Common myeloid progenitor, CD34-positive (primary cell): ENCODE measurements around the gene CSRP1.

Source experiments
- CTCF ChIA-PET: fragments of 350-600 bp; sonication (Branson Sonifier 250); formaldehyde crosslinking; loops from one replicate; lab custom pipeline; 2021; ENCODE audit warnings: antibody characterized with exemption; lab: Charles Lee
- POLR2A ChIA-PET: fragments of 350-600 bp; sonication (Branson Sonifier 250); formaldehyde crosslinking; loops from one replicate; lab custom pipeline; 2021; ENCODE audit warnings: antibody characterized with exemption; lab: Charles Lee
- DNase-seq, 3 donors: peaks; one replicate each; pipeline versions ENCODE4 v3.0.0 to v3.0.0-alpha.2; 2013
- H3K27ac ChIP-seq, 2 experiments: 1 replicate in 1 of 2; 2 replicates in 1 of 2; pipeline ENCODE4 v1.7.0; 2013; ENCODE audit warnings: inconsistent platforms in 2 of 2, low read length in 2 of 2, mild to moderate bottlenecking in 2 of 2, low read depth in 1 of 2, moderate library complexity in 1 of 2; ENCODE audit not compliant: severe bottlenecking in 2 of 2, insufficient read depth in 1 of 2, poor library complexity in 1 of 2
- H3K27me3 ChIP-seq, 5 experiments: replicated peaks in 2 of 5; 1 replicate in 3 of 5; 2 replicates in 2 of 5; pipeline versions ENCODE4 v1.6.1 to v1.7.0; 2013; ENCODE audit warnings: low read length in 4 of 5, mild to moderate bottlenecking in 2 of 5, moderate library complexity in 2 of 5, inconsistent platforms in 1 of 5; ENCODE audit not compliant: insufficient read depth in 5 of 5, control insufficient read depth in 4 of 5
- H3K36me3 ChIP-seq, 4 experiments: 1 replicate in 2 of 4; 2 replicates in 2 of 4; pipeline versions ENCODE4 v1.6.1 to v1.7.0; 2013; ENCODE audit warnings: low read length in 3 of 4, control low read depth in 1 of 4, mild to moderate bottlenecking in 1 of 4; ENCODE audit not compliant: control insufficient read depth in 4 of 4, insufficient read depth in 4 of 4
- H3K4me1 ChIP-seq, 4 experiments: 1 replicate in 3 of 4; 2 replicates in 1 of 4; pipeline versions ENCODE4 v1.6.1 to v1.7.1; 2013; ENCODE audit warnings: low read length in 3 of 4, mild to moderate bottlenecking in 3 of 4, control low read depth in 1 of 4, inconsistent platforms in 1 of 4, moderate library complexity in 1 of 4; ENCODE audit not compliant: control insufficient read depth in 4 of 4, insufficient read depth in 4 of 4; ENCODE audit errors: control extremely low read depth in 1 of 4
- H3K4me3 ChIP-seq, 7 experiments: 1 replicate in 4 of 7; 2 replicates in 3 of 7; pipeline versions ENCODE4 v1.5.1 to v1.7.0; 2013; ENCODE audit warnings: mild to moderate bottlenecking in 7 of 7, low read length in 6 of 7, moderate library complexity in 6 of 7, inconsistent platforms in 2 of 7, low read depth in 2 of 7, control low read depth in 1 of 7; ENCODE audit not compliant: insufficient read depth in 4 of 7, control insufficient read depth in 1 of 7; ENCODE audit errors: extremely low read depth in 1 of 7
- H3K9me3 ChIP-seq, 5 experiments: 1 replicate in 4 of 5; 2 replicates in 1 of 5; pipeline versions ENCODE4 v1.6.1 to v1.7.1; 2013; ENCODE audit warnings: low read length in 4 of 5, mild to moderate bottlenecking in 2 of 5, inconsistent platforms in 1 of 5, low read depth in 1 of 5, moderate library complexity in 1 of 5; ENCODE audit not compliant: control insufficient read depth in 4 of 5, insufficient read depth in 2 of 5; ENCODE audit errors: control extremely low read depth in 1 of 5
- WGBS: methylation state at CpG from one replicate; pipeline ENCODE4 v1.1.5; 2013; ENCODE audit not compliant: insufficient coverage; 5-methylcytosine and 5-hydroxymethylcytosine counted together

Gene CSRP1

DNA sequence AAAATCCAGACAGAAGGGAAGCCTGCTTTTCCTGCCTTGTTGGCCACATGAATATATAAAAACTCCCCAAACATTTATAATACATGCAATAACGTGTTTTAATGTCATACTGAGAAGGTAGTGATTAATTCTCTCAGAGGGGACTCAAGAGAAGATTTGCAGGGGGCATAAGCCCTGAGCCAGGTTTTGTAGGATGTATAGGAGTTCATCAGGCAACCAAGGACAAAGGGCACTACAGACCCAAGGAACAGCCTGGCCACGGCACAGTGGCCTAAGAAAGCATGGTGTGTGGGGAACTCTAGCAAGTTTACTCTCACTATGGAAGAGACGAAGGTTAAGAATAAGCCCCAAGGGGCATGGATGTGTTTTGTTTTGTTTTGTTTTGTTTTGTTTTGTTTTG lies 70.0 kb downstream of the CSRP1 start:
- 100% methylated on average over 2 of the region's 3 CpGs for WGBS
- POLR2A ChIA-PET = no interaction called here
- H3K4me3 ChIP-seq = no peak overlapping the region
- peaks cover 0 to 3% (median 0%) of the 10 kb centered on the region in 5 experiments for H3K27me3 ChIP-seq
- DNase-seq = no peak
- peaks cover 0 to 5% (median 3%) of the 10 kb centered on the region in 4 experiments for H3K4me1 ChIP-seq
- H3K36me3 ChIP-seq = no peaks in the 10 kb centered on the region
- no peak overlapping the region for H3K27ac ChIP-seq
- peaks cover 0 to 1% (median 0%) of the 10 kb centered on the region in 5 experiments for H3K9me3 ChIP-seq
- CTCF ChIA-PET = interaction anchor here (1.0 to 5.5 kb wide), 6 partner anchors 11 to 98 kb away, joined by 3 to 56 read pairs (median 8); no protein-coding TSS in a partner anchor

- Histone ChIP-seq H3K4me1 (peaks cover 0 to 5% (median 3%) of the 10 kb centered on the region in 4 experiments), H3K9me3 (peaks cover 0 to 1% (median 0%) of the 10 kb centered on the region in 5 experiments), H3K27me3 (peaks cover 0 to 3% (median 0%) of the 10 kb centered on the region in 5 experiments), H3K27ac (no peak overlapping the region), H3K4me3 (no peak overlapping the region), H3K36me3 (no peaks in the 10 kb centered on the region)
- ChIA-PET CTCF (interaction anchor here (0.9 to 5.5 kb wide), 18 partner anchors 11 to 119 kb away, joined by 3 to 61 read pairs (median 4); no protein-coding TSS in a partner anchor), POLR2A (no interaction called here)
- 100% methylated on average over 2 of the region's 6 CpGs for WGBS
- no peak for DNase-seq
Measured at GRCh38 chr1:201436393-201436792, 70.5 kb downstream of the CSRP1 start.

GRCh38 chr1:201434266-201434665 lies 72.7 kb downstream of the CSRP1 start:
- CTCF ChIA-PET = interaction anchor here (1.0 to 5.5 kb wide), 11 partner anchors 8 to 520 kb away, joined by 3 to 61 read pairs (median 4); no protein-coding TSS in a partner anchor

DNA sequence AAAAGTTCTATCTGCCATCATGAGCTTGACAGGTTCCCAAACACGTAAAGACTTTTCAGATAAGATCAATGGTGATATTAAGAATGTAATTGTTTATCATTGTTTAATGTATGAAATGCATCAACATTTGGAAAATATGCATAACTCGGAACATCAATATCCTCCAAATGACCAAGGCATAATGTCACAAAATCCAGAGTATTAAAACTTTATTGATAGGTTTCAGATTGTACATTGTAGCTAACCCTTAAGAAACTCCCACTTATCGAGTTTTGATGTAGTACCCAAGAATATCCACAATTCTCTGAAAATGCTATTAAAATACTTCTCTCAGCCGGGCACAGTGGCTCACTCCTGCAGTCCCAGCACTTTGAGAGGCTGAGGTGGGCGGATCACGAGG lies 73.3 kb downstream of the CSRP1 start:
- DNase-seq = no peak
- CTCF ChIA-PET = interaction anchor here (1.0 to 5.5 kb wide), 12 partner anchors 9 to 112 kb away, joined by 3 to 61 read pairs (median 4); no protein-coding TSS in a partner anchor

More at GRCh38 chr1:201434266-201434665, 72.7 kb downstream of the CSRP1 start:
- Histone ChIP-seq H3K36me3 (no peaks in the 10 kb centered on the region), H3K4me3 (no peak overlapping the region), H3K9me3 (no peaks in the 10 kb centered on the region), H3K27ac (no peak overlapping the region), H3K4me1 (peaks cover 0 to 5% (median 3%) of the 10 kb centered on the region in 4 experiments), H3K27me3 (peaks cover 0 to 3% (median 0%) of the 10 kb centered on the region in 5 experiments)
- no peak for DNase-seq
- no CpG with 5 or more reads among the region's 3 CpGs for WGBS
- POLR2A ChIA-PET = no interaction called here

More for the DNA sequence above, 73.3 kb downstream of the CSRP1 start:
- Histone ChIP-seq H3K27ac (no peak overlapping the region), H3K9me3 (no peaks in the 10 kb centered on the region), H3K4me3 (no peak overlapping the region), H3K36me3 (no peaks in the 10 kb centered on the region), H3K27me3 (peaks cover 0 to 3% (median 0%) of the 10 kb centered on the region in 5 experiments), H3K4me1 (peaks cover 0 to 5% (median 3%) of the 10 kb centered on the region in 4 experiments)
- POLR2A ChIA-PET = no interaction called here
- WGBS = 87% methylated on average over 3 of the region's 6 CpGs
